ENCODE data around the gene CEP20. TPM values are rescaled to one million over a fixed set of nuclear protein-coding genes. Genes with fewer than 3 reads are reported as not detected.

Gene CEP20
- total and polyA plus RNA-seq, 10 of the 15 experiments (the other 5 are each of a cell fraction or from before 2014, with no cell fraction given) = 33.4 to 57.8 (median 52.6) TPM

- TF ChIP-seq ZNF687 (IDR thresholded peaks at IDR 0.05) (no peak), ZNF274 (IDR thresholded peaks at IDR 0.05; ENCODE audit: insufficient read depth, insufficient read length) (no peak), NFYA (IDR thresholded peaks at IDR 0.05; ENCODE audit: borderline replicate concordance, low read depth, low read length) (no peak), CREM (IDR thresholded peaks at IDR 0.05; ENCODE audit: low read depth) (no peak), CEBPZ (IDR thresholded peaks at IDR 0.05; ENCODE audit: low read depth, low read length) (no peak), CUX1 (IDR thresholded peaks at IDR 0.05; ENCODE audit: insufficient replicate concordance, low read depth, low read length) (no peak), POLR2AphosphoS2 (IDR thresholded peaks at IDR 0.05; ENCODE audit: low read depth, low read length) (no peak)
These were observed 36.6 kb upstream of the CEP20 start (continued) for GRCh38 chr16:15924996-15925395.
